ENCODE data around the gene DEGS2. TPM values are rescaled to one million over a fixed set of nuclear protein-coding genes. Genes with fewer than 3 reads are reported as not detected.
"Not testable (repeated sequence)": the region's sequence is repeated elsewhere in the genome, so short reads cannot be mapped to it uniquely, and the experiment has no call there.

Gene DEGS2
- total RNA-seq, 1 donor from 2014 or later, result not detected

DNA sequence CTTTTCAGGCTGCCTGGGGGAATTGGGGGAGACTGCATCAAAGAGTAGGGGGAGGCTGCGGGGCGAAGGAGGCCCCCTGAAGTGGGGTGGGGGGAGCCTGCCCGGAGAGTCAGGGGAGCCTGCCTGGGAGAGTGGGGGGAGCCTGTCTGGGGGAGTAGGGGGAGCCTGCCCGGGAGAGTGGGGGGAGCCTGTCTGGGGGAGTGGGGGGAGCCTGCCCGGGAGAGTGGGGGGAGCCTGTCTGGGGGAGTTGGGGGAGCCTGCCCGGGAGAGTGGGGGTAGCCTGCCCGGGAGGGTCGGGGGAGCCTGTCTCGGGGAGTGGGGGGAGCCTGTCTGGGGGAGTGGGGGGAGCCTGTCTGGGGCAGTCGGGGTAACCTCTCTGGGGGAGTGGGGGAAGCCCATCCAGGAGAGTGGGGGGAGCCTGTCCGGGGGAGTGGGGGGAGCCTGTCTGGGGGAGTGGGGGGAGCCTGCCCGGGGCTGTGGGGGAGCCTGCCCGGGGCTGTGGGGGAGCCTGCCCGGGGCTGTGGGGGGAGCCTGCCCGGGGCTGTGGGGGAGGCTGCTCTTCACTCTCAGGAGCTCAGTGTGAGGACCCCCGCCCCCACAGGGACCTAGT, 6.5 kb upstream of the DEGS2 start:
- Mint-ChIP-seq H3K36me3 (ENCODE audit: low read depth) (no peaks in the 10 kb centered on the region), H3K4me3 (no peak overlapping the region), H3K4me1 (no peaks in the 10 kb centered on the region), H3K9me3 (no peaks in the 10 kb centered on the region), H3K27me3 (ENCODE audit: low read depth) (peaks cover 24% of the 10 kb centered on the region), H3K27ac (ENCODE audit: unreplicated experiment) (no peak overlapping the region)
- no peak for DNase-seq (ENCODE audit: low read depth, low spot score)
- TF ChIP-seq, protein P1, sequence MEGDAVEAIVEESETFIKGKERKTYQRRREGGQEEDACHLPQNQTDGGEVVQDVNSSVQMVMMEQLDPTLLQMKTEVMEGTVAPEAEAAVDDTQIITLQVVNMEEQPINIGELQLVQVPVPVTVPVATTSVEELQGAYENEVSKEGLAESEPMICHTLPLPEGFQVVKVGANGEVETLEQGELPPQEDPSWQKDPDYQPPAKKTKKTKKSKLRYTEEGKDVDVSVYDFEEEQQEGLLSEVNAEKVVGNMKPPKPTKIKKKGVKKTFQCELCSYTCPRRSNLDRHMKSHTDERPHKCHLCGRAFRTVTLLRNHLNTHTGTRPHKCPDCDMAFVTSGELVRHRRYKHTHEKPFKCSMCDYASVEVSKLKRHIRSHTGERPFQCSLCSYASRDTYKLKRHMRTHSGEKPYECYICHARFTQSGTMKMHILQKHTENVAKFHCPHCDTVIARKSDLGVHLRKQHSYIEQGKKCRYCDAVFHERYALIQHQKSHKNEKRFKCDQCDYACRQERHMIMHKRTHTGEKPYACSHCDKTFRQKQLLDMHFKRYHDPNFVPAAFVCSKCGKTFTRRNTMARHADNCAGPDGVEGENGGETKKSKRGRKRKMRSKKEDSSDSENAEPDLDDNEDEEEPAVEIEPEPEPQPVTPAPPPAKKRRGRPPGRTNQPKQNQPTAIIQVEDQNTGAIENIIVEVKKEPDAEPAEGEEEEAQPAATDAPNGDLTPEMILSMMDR (conservative IDR thresholded peaks at IDR 0.05), result no peak

DNA sequence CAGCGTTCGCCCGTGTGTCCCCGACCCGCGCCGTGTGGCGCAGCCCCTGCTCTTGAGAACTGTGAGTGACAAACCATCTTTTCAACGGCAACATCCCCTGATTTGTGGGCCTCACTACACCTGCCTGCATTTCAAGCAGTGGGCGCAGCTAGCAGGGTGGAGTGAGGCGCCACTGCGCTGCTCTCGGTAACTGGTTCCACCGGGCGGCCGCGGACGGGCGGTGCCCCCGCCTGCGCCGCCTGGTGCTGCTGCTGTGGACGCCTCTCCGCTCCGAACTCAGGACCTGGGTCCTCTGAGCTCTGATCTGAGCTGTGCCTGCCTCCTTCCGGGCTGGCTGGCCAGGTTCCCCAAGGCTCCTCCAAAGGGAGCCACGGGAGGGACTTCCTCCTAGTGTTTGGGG, 5.9 kb upstream of the DEGS2 start:
- Mint-ChIP-seq H3K4me1 (no peaks in the 10 kb centered on the region), H3K9me3 (no peaks in the 10 kb centered on the region), H3K36me3 (ENCODE audit: low read depth) (no peaks in the 10 kb centered on the region), H3K27me3 (ENCODE audit: low read depth) (peaks cover 27% of the 10 kb centered on the region), H3K4me3 (no peak overlapping the region), H3K27ac (ENCODE audit: unreplicated experiment) (no peak overlapping the region)
- DNase-seq (ENCODE audit: low read depth, low spot score), result no peak
- TF ChIP-seq, protein P1 (conservative IDR thresholded peaks at IDR 0.05), result no peak

DNA sequence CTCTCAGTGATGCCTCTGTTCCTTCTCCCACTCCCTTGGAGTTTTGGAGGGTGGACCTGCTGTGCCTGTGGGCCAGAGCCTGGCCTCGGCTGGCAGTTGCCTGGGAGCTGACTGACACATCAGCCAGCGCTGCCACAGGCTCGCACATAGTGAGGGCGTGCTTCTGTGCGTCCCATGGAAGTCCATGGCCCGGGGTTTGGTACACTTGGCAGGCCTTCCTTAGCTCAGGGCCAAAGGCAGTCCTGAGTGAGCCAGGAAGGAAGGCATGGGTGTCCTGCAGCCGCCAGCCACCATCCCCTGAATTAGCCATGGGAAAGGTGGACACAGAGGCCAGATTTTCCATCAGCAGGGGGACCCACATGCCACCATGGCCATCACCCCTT, 1.1 kb upstream of the DEGS2 start:
- Mint-ChIP-seq H3K36me3 (ENCODE audit: low read depth) (no peaks in the 10 kb centered on the region), H3K9me3 (no peaks in the 10 kb centered on the region), H3K27me3 (ENCODE audit: low read depth) (peaks cover 67% of the 10 kb centered on the region), H3K27ac (ENCODE audit: unreplicated experiment) (no peak overlapping the region), H3K4me1 (no peaks in the 10 kb centered on the region), H3K4me3 (no peak overlapping the region)
- no peak for DNase-seq (ENCODE audit: low read depth, low spot score)
- TF ChIP-seq, protein P1 (conservative IDR thresholded peaks at IDR 0.05), result no peak

DNA sequence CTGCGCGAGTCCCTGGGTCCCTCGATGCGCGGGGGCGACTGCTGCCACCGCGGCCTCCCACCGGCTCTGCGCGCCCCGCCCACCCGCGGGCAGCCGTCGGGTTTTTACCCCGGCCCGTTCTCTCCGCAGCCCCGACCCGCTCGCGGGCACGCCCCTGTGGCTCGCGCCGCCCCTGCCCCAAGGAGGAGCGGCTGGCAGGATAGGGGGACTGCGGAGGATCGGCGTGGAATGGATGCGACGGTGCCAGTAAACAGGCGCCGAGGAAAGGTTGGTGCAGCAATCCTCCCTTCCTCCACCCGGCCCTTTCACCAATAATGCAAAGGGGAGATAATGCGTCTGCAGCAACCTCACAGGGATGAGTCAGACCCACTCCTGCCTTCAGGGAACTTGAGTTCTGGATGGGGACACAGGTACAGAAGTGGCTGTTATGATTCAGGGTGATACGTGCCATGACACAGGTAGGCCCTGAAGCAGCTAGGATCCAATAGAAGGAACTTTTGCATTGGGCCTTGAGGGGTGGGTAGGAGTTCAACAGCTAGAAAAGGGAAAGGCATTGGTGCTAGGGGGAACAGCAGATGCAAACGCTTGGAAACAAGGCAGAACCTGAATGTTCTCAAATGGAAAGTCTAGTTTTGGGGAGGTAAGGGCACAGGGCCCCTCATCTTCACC, 554 bp upstream of the DEGS2 start:
- no peak overlapping the region for H3K27ac Mint-ChIP-seq (ENCODE audit: unreplicated experiment)
- H3K27me3 Mint-ChIP-seq (ENCODE audit: low read depth), result peaks cover 69% of the 10 kb centered on the region
- peaks cover 3% of the 10 kb centered on the region for H3K9me3 Mint-ChIP-seq
- H3K36me3 Mint-ChIP-seq (ENCODE audit: low read depth), result peaks cover 3% of the 10 kb centered on the region
- no peaks in the 10 kb centered on the region for H3K4me1 Mint-ChIP-seq
- no peak overlapping the region for H3K4me3 Mint-ChIP-seq
- no peak for DNase-seq (ENCODE audit: low read depth, low spot score)
- TF ChIP-seq, protein P1 (conservative IDR thresholded peaks at IDR 0.05), result no peak

DNA sequence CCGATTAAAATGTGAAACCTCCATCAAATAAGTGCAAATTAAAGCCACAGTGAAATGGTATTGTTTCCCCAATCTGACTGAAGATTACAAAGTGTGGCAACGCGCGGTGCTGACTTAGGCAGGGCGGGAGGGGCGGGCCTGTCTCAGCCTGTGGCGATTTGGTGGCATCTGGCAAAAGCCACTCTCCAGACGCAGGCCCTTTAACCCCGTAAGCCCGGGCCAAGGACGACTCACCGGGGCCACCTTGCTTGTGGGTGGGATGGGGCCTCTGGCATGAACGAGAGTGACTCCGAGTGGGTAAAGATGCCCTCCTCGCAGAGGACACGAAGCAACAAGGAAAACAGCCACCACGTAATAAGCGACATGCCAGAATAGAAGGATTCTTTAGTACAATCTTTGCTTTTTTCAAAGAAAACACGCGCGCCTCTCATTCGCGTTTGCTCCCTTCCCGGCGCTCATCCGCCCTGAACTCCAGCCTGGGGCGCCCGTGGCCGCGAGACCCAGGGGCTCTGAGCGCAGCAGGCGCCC, 815 bp downstream of the DEGS2 start:
- no peaks in the 10 kb centered on the region for H3K4me1 Mint-ChIP-seq
- H3K9me3 Mint-ChIP-seq, result peaks cover 5% of the 10 kb centered on the region
- DNase-seq (ENCODE audit: low read depth, low spot score), result no peak
- H3K36me3 Mint-ChIP-seq (ENCODE audit: low read depth), result peaks cover 4% of the 10 kb centered on the region
- H3K27me3 Mint-ChIP-seq (ENCODE audit: low read depth), result peaks cover 68% of the 10 kb centered on the region
- H3K27ac Mint-ChIP-seq (ENCODE audit: unreplicated experiment), result no peak overlapping the region
- H3K4me3 Mint-ChIP-seq, result no peak overlapping the region
- TF ChIP-seq, protein P1 (conservative IDR thresholded peaks at IDR 0.05), result no peak

DNA sequence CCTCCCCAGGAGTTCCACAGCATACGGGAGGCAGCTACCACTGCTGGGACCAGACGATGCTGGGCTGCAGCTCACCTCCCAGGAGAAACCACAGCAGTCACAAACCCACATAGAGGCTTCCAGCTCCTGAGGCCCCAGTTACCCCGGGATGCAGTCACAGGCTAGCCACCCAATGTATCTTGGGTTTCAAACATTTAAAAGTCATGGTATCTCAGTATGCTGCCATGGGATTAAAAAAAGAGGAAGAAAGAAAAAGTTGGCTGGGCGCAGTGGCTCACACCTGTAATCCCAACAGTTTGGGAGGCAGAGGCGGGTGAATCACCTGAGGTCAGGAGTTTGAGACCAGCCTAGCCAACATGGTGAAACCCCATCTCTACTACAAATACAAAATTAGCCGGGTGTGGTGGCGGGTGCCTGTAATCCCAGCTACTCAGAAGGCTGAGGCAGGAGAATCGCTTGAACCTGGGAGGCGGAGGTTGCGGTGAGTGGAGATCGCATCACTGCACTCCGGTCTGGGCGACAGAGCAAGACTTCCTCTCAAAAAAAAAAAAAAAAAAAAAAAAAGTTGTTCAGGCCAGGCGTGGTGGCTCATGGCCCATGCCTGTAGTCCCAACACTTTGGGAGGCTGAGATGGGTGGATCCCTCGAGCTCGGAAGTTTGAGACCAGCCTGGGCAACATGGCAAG, 1.8 kb downstream of the DEGS2 start:
- not testable (repeated sequence) for H3K36me3 Mint-ChIP-seq (ENCODE audit: low read depth); H3K27ac Mint-ChIP-seq (ENCODE audit: unreplicated experiment); DNase-seq (ENCODE audit: low read depth, low spot score); H3K4me1 Mint-ChIP-seq; H3K9me3 Mint-ChIP-seq
- Mint-ChIP-seq H3K27me3 (ENCODE audit: low read depth) (peaks cover 71% of the 10 kb centered on the region), H3K4me3 (peak overlapping the region; percentile 23)
